Ascending aorta (tissue), 2 donors: ENCODE results near the gene ABCB10. TPM values are rescaled to one million over a fixed set of nuclear protein-coding genes. Genes with fewer than 3 reads are reported as not detected.
A peak's percentile ranks its signal among the peaks of the same experiment; 100 is the strongest.
"Not testable (repeated sequence)": the region's sequence is repeated elsewhere in the genome, so short reads cannot be mapped to it uniquely, and the experiment has no call there.

Experiments
- DNase-seq, 2 donors: peaks; one replicate each; pipeline ENCODE4 v3.0.0-alpha.2; 2019; ENCODE audit warnings: low spot score in 2 of 2
- H3K27ac ChIP-seq, 2 donors: fragments of 200-600 bp; sonication (generic); one replicate each; pipeline ENCODE4 v1.5.1; 2016 to 2017; ENCODE audit warnings: mild to moderate bottlenecking in 1 of 2
- H3K27me3 ChIP-seq: fragments of 200-600 bp; sonication (generic); one replicate; pipeline ENCODE4 v1.5.1; 2017
- H3K36me3 ChIP-seq, 2 donors: fragments of 200-600 bp; sonication (generic); one replicate each; pipeline ENCODE4 v1.5.1; 2016
- H3K4me1 ChIP-seq, 2 donors: fragments of 200-600 bp; sonication (generic); one replicate each; pipeline ENCODE4 v1.5.1; 2016 to 2017; ENCODE audit warnings: mild to moderate bottlenecking in 1 of 2
- H3K4me3 ChIP-seq, 2 donors: fragments of 200-600 bp; sonication (generic); one replicate each; pipeline ENCODE4 v1.5.1; 2016 to 2017; ENCODE audit warnings: mild to moderate bottlenecking in 1 of 2
- H3K9me3 ChIP-seq, 2 donors: fragments of 200-600 bp; sonication (generic); one replicate each; pipeline ENCODE4 v1.5.1; 2016
- intact Hi-C: fragments of 100-400 bp; cut with DNase I; formaldehyde crosslinking; loops from one replicate; pipeline ENCODE4 v1.15.1; 2023
- total RNA-seq: library from RNA; depleted of rRNA; stranded (reverse); fragments of >200 nt; gene quantifications from one replicate; pipeline ENCODE4 v1.1.0, GENCODE V29; 2016
- TF ChIP-seq, protein P1 (sequence below), 3 experiments: fragments of 200-600 bp in 2 of 3; fragments of 450-650 bp in 1 of 3; sonication (generic) in 2 of 3; IDR thresholded peaks; one replicate each; pipeline ENCODE4 v1.5.1; 2016 to 2019; ENCODE audit warnings: antibody characterized with exemption in 3 of 3, mild to moderate bottlenecking in 1 of 3, moderate library complexity in 1 of 3

The ABCB10 gene
- total RNA-seq, 1 donor from 2014 or later = 25.2 TPM

- H3K36me3 ChIP-seq = peaks cover 32 to 33% of the 10 kb centered on the region in 2 donors
- intact Hi-C loops = loop anchor here (1.0 to 2.0 kb wide), 5 partner anchors 15 to 89 kb away; partner anchors contain the start of genes ABCB10 and NUP133
- H3K4me1 ChIP-seq = peaks cover 20 to 50% of the 10 kb centered on the region in 2 donors
- TF ChIP-seq, protein P1, sequence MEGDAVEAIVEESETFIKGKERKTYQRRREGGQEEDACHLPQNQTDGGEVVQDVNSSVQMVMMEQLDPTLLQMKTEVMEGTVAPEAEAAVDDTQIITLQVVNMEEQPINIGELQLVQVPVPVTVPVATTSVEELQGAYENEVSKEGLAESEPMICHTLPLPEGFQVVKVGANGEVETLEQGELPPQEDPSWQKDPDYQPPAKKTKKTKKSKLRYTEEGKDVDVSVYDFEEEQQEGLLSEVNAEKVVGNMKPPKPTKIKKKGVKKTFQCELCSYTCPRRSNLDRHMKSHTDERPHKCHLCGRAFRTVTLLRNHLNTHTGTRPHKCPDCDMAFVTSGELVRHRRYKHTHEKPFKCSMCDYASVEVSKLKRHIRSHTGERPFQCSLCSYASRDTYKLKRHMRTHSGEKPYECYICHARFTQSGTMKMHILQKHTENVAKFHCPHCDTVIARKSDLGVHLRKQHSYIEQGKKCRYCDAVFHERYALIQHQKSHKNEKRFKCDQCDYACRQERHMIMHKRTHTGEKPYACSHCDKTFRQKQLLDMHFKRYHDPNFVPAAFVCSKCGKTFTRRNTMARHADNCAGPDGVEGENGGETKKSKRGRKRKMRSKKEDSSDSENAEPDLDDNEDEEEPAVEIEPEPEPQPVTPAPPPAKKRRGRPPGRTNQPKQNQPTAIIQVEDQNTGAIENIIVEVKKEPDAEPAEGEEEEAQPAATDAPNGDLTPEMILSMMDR (IDR thresholded peaks at IDR 0.05) = no peak
- no peak for DNase-seq
- H3K4me3 ChIP-seq = peak overlapping the region in 1 of 2 donors; percentile 34
- H3K27ac ChIP-seq = peak overlapping the region; percentile 92 to 94
- H3K9me3 ChIP-seq = no peaks in the 10 kb centered on the region
- no peaks in the 10 kb centered on the region for H3K27me3 ChIP-seq
Observed at GRCh38 chr1:229597877-229598276, 39.4 kb upstream of the ABCB10 start.

DNA sequence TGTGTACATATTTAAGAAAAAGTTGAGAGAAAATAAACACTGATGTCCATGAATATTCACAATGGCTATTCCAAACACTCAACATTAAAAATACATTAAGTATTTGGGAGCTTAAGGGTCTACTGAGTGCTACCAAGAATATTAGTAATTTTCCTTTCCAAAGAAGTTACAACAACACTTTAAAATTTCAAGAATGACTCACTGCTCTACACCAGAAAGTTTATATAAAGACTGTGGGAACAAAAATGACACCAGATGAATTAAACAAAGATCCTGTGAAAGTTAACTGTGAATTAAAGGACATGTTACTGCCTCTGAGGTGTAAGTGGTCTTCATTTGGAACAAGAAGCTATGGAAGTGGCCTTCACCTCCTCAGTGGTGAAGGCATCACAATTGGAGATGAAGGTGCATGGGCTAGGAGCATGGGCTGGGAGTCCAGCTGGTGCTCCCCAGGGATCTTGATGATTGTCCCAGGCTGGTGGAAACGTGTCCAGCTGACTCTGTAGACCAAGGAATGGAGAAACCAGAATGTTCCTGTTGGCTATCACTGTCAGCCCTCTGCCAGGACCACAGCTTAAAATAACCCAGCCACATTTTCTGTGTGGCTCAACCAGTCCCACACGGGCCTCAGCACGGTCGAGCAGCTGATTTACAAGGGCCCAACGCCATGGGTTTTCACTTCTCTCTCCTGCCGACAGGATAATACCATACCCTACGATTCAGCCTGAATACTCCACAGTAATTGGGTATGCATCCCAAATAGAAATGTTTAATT lies 38.6 kb upstream of the ABCB10 start:
- Histone ChIP-seq H3K4me1 (peaks cover 20 to 50% of the 10 kb centered on the region in 2 donors), H3K9me3 (no peaks in the 10 kb centered on the region), H3K36me3 (peaks cover 25 to 31% of the 10 kb centered on the region in 2 donors), H3K4me3 (peak overlapping the region in 1 of 2 donors; percentile 34), H3K27ac (peak overlapping the region; percentile 92 to 94), H3K27me3 (no peaks in the 10 kb centered on the region)
- intact Hi-C loops = loop anchor here (1.0 to 2.0 kb wide), 5 partner anchors 14 to 88 kb away; partner anchors contain the start of genes ABCB10 and NUP133
- TF ChIP-seq, protein P1 (IDR thresholded peaks at IDR 0.05) = peak in 2 of 3 experiments; percentile 21 to 39
- DNase-seq = peak; percentile 53 to 94

GRCh38 chr1:229595876-229596275 lies 37.4 kb upstream of the ABCB10 start:
- DNase-seq, H3K9me3 ChIP-seq, H3K27me3 ChIP-seq, H3K4me3 ChIP-seq: not testable (repeated sequence)
- Histone ChIP-seq H3K4me1 (peaks cover 20 to 45% of the 10 kb centered on the region in 2 donors), H3K36me3 (peaks cover 13 to 20% of the 10 kb centered on the region in 2 donors), H3K27ac (peak overlapping the region; percentile 92 to 94)
- intact Hi-C loops = loop anchor here (2.0 kb wide), 4 partner anchors 13 to 87 kb away; partner anchors contain the start of genes ABCB10 and NUP133

DNA sequence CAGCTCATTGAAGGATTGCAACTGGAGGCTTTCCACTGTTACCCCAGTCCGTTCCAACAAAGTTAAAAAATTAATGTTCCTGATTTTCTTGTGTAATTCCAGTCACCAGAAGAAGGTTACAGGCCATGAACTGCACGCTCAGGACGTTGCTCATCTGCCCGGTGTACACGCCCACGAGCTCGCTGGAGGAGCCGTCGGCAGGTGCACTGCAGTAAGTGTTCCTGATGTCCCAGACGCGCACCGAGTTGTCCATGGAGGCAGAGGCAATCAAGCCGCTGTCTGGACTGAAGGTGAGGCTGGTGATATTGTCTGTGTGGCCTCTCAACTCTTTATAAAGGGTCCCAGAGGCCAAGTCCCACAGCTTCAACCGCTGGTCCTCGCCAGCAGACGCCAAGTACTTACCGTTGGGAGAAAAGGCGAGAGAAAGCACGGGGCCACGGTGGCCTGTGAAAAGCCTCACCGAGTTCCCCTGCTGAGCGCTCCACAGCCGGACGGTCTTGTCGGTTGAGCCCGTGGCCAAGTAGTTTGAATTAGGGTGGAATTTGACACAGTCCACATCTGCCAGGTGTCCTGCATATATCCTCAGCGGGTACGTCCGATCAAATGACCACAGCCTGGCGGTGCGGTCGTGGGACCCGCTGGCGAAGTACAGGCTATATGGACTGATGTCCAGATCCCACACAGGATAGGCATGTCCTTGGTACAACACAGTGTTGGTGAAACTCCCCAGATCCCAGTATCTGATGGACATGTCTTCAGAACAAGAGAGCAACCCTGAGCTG lies 35.9 kb upstream of the ABCB10 start:
- TF ChIP-seq, protein P1 (IDR thresholded peaks at IDR 0.05) = no peak
- no peak for DNase-seq
- H3K4me1 ChIP-seq = peaks cover 18 to 31% of the 10 kb centered on the region in 2 donors
- no peaks in the 10 kb centered on the region for H3K27me3 ChIP-seq
- H3K4me3 ChIP-seq = no peak overlapping the region
- H3K36me3 ChIP-seq = peaks cover 13 to 20% of the 10 kb centered on the region in 2 donors
- H3K9me3 ChIP-seq = no peaks in the 10 kb centered on the region
- H3K27ac ChIP-seq = peak overlapping the region; percentile 92 to 94
- intact Hi-C loops = no loop called here

DNA sequence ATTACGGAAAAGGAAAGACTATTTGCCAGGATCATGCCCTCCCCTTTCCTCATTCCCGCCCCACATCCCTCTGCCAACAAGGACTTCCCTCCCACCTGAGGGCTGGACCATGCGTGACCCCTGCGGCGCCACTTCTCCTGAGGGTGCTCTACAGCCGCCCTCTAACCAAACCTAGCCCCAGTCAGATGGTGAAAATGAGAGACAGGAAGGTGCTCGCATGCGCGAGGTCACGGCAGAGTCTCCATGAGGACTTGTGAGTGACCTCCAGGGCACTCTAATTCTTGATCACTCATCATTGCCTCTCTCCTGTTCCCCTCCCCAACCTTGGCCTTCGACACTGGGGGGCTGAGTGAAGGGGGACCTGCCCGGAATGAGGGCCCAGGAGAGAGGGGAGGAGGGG lies 35.3 kb upstream of the ABCB10 start:
- no peaks in the 10 kb centered on the region for H3K9me3 ChIP-seq
- TF ChIP-seq, protein P1 (IDR thresholded peaks at IDR 0.05) = no peak
- intact Hi-C loops = no loop called here
- peak overlapping the region; percentile 92 to 94 for H3K27ac ChIP-seq
- peaks cover 12 to 25% of the 10 kb centered on the region in 2 donors for H3K4me1 ChIP-seq
- no peak overlapping the region for H3K4me3 ChIP-seq
- no peaks in the 10 kb centered on the region for H3K27me3 ChIP-seq
- H3K36me3 ChIP-seq = peaks cover 13 to 20% of the 10 kb centered on the region in 2 donors
- DNase-seq = no peak
